HepG2 (cell line): Measurements from ENCODE around the gene SUN5. TPM values are rescaled to one million over a fixed set of nuclear protein-coding genes. Genes with fewer than 3 reads are reported as not detected.
A peak's percentile ranks its signal among the peaks of the same experiment; 100 is the strongest.

Experiments
- ATAC-seq: fragments of 200-7000 bp; cut with Tn5 transposase; 3 replicates; pipeline ENCODE4 v1.9.1; 2020; ENCODE audit warnings: mild to moderate bottlenecking, moderate library complexity
- BruUV-seq: library from RNA; stranded (reverse); fragments of 400-500 nt; replicated peaks from 2 replicates; lab custom pipeline; 2021; lab: Mats Ljungman, UMichigan
- CTCF ChIA-PET: fragments of 300-600 bp; formaldehyde crosslinking; extraction: SDS; loops from one replicate; lab custom pipeline; 2021; ENCODE audit warnings: low total read pairs, inconsistent platforms, low intra/inter-chr PET ratio; lab: Yijun Ruan, JAX
- POLR2A ChIA-PET: fragments of 350-600 bp; sonication (Branson Sonifier 250); formaldehyde crosslinking; loops from one replicate; lab custom pipeline; 2020; ENCODE audit warnings: antibody characterized with exemption, inconsistent platforms; lab: Yijun Ruan, JAX
- DNase-seq: peaks from one replicate; pipeline ENCODE4 v3.0.0-alpha.2; 2015; ENCODE audit warnings: low spot score
- FAIRE-seq: peaks from 3 replicates; lab custom pipeline; 2011; peaks lifted over from hg19 to GRCh38; lab: Jason Lieb, UNC
- H2AFZ ChIP-seq: one replicate; pipeline ENCODE4 v1.6.1; 2011; ENCODE audit warnings: low read length, inconsistent platforms
- H3K27ac ChIP-seq: fragments of 300-600 bp; 3 replicates; pipeline ENCODE4 v1.8.0; 2011; ENCODE audit warnings: mixed run types, mild to moderate bottlenecking, mixed read lengths, low read length, inconsistent platforms; ENCODE audit not compliant: insufficient read depth; ENCODE audit errors: extremely low read length
- H3K27me3 ChIP-seq, 2 experiments: fragments of 200-600 bp in 1 of 2; 2 replicates in 1 of 2; 3 replicates in 1 of 2; pipeline versions ENCODE4 v1.6.0 to v1.8.0; 2011; ENCODE audit warnings: low read length in 2 of 2, mild to moderate bottlenecking in 2 of 2, moderate library complexity in 2 of 2, inconsistent platforms in 1 of 2; ENCODE audit not compliant: insufficient read depth in 2 of 2, control insufficient read depth in 1 of 2
- H3K36me3 ChIP-seq, 2 experiments: fragments of 200-600 bp in 1 of 2; replicated peaks in 1 of 2; 2 replicates in 1 of 2; 3 replicates in 1 of 2; pipeline versions ENCODE4 v1.5.1 to v1.8.0; 2011; ENCODE audit warnings: low read length in 2 of 2, inconsistent platforms in 1 of 2; ENCODE audit not compliant: insufficient read depth in 2 of 2, control insufficient read depth in 1 of 2
- H3K4me1 ChIP-seq: 2 replicates; pipeline ENCODE4 v1.5.1; 2012; ENCODE audit warnings: low read length, inconsistent platforms; ENCODE audit not compliant: insufficient read depth
- H3K4me2 ChIP-seq: 2 replicates; pipeline ENCODE4 v1.6.0; 2011; ENCODE audit warnings: low read depth, low read length, inconsistent platforms
- H3K4me3 ChIP-seq, 3 experiments: fragments of 200-600 bp in 1 of 3; sonication (generic), shearing (Covaris generic) in 1 of 3; replicated peaks in 1 of 3; 2 replicates each; pipeline ENCODE4 v1.5.1; 2011 to 2016; ENCODE audit warnings: low read length in 3 of 3, inconsistent platforms in 2 of 3, low read depth in 2 of 3, mild to moderate bottlenecking in 2 of 3, control low read depth in 1 of 3, mixed read lengths in 1 of 3; ENCODE audit not compliant: insufficient read depth in 1 of 3
- H3K79me2 ChIP-seq: one replicate; pipeline ENCODE4 v1.6.1; 2011; ENCODE audit warnings: low read length, inconsistent platforms; ENCODE audit not compliant: insufficient read depth
- H3K9ac ChIP-seq: 2 replicates; pipeline ENCODE4 v1.6.0; 2011; ENCODE audit warnings: mild to moderate bottlenecking, low read depth, low read length, inconsistent platforms; ENCODE audit not compliant: insufficient read depth
- H3K9me3 ChIP-seq: 2 replicates; pipeline ENCODE4 v1.5.1; 2012; ENCODE audit warnings: mild to moderate bottlenecking, low read length
- H4K20me1 ChIP-seq: 2 replicates; pipeline ENCODE4 v1.6.0; 2011; ENCODE audit warnings: inconsistent platforms, mild to moderate bottlenecking, low read length, moderate library complexity; ENCODE audit not compliant: insufficient read depth
- ZNF431 ChIP-seq: sonication (generic); formaldehyde crosslinking; IDR thresholded peaks from 2 replicates; pipeline ENCODE4 v1.9.0; 2022; ENCODE audit warnings: missing genetic modification reagents, low read depth, mild to moderate bottlenecking, borderline replicate concordance
- WGBS: methylation state at CpG from one replicate; pipeline ENCODE4 v1.1.6; 2017; ENCODE audit warnings: low lambda C conversion rate; 5-methylcytosine and 5-hydroxymethylcytosine counted together
- in situ Hi-C: cut with HindIII; loops from 2 replicates; pipeline ENCODE4 v1.10.0; 2017; ENCODE audit warnings: low pct_unique_long_range_greater_than_20kb; ENCODE audit not compliant: extremely low pct_ligation_motif_present
- intact Hi-C: fragments of 100-400 bp; cut with micrococcal nuclease; formaldehyde crosslinking; loops from one replicate; pipeline ENCODE4 v1.10.0; 2022; ENCODE audit not compliant: unreplicated experiment
- polyA plus RNA-seq, 8 experiments: library from polyadenylated mRNA; depleted of rRNA in 3 of 8; stranded (reverse) in 7 of 8; unstranded in 1 of 8; fragments of >200 nt; fragmentation: Illumina TruSeq in 4 of 8; extraction: Trizol in 4 of 8; gene quantifications; 2 replicates each; pipeline versions ENCODE4 v1.2.1 to v1.2.3, GENCODE V29; 2011 to 2016; ENCODE audit warnings: low read depth in 4 of 8, missing spikeins in 1 of 8, mixed read lengths in 1 of 8; ENCODE audit not compliant: insufficient read depth in 1 of 8
- total RNA-seq, 5 experiments: library from RNA; depleted of rRNA; stranded (reverse); fragments of >200 nt; fragmentation: Illumina TruSeq; extraction: Trizol; gene quantifications; 2 replicates each; pipeline ENCODE4 v1.2.3, GENCODE V29; 2016; ENCODE audit warnings: low read depth in 1 of 5
- TF ChIP-seq, protein P1 (sequence below): sonication (generic); formaldehyde crosslinking; IDR thresholded peaks from 2 replicates; pipeline ENCODE4 v1.5.0; 2020; ENCODE audit warnings: mild to moderate bottlenecking, missing genetic modification reagents
- TF ChIP-seq, protein P2 (sequence below): sonication (generic); formaldehyde crosslinking; IDR thresholded peaks from 2 replicates; pipeline ENCODE4 v1.5.0; 2020; ENCODE audit warnings: mild to moderate bottlenecking, missing genetic modification reagents, moderate library complexity

Gene SUN5
- total and polyA plus RNA-seq, 2 of the 13 experiments (the other 11 are each of a cell fraction or from before 2014, with no cell fraction given): not detected

DNA sequence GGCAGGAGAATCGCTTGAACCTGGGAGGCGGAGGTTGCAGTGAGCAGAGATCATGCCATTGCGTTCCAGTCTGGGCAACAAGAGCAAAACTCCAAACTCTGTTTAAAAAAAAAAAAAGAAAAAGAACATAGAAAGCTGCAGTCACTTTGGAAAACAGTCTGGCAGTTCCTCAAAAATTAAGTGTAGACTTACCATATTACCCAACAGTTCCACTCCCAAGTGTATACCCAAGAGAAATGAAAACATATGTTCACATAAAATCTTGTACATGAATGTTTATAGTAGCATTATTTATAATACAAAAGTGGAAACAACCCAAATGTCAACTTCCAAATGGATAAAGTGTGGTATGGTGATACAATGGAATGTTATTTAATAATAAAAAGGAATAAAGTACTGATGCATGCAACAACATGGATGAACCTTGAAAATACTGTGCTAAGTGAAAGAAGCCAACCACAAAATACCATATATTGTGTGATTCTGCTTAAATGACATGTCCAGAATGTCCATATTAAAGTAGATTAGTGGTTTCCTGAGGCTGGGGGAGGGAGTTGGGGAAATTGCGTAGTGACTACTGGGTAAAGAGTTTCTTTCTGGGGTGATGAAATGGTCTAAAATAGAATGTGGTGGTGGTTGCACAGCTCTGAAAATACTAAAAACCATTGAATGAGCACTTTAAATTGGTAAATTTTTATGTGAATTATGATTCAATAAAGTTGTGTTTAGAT lies 62.9 kb downstream of the SUN5 start:
- no peaks in the 10 kb centered on the region for H4K20me1 ChIP-seq
- no peak overlapping the region for H3K4me2 ChIP-seq
- intact Hi-C loops: no loop called here
- H2AFZ ChIP-seq: no peak overlapping the region
- no TSS peak for BruUV-seq
- DNase-seq (no peak), ATAC-seq (no peak), FAIRE-seq (no peak)
- POLR2A ChIA-PET: no interaction called here
- H3K27me3 ChIP-seq: no peaks in the 10 kb centered on the region; a peak in 1 of 5 replicates
- H3K9me3 ChIP-seq: no peaks in the 10 kb centered on the region
- CTCF ChIA-PET: no interaction called here
- TF ChIP-seq, protein P1, sequence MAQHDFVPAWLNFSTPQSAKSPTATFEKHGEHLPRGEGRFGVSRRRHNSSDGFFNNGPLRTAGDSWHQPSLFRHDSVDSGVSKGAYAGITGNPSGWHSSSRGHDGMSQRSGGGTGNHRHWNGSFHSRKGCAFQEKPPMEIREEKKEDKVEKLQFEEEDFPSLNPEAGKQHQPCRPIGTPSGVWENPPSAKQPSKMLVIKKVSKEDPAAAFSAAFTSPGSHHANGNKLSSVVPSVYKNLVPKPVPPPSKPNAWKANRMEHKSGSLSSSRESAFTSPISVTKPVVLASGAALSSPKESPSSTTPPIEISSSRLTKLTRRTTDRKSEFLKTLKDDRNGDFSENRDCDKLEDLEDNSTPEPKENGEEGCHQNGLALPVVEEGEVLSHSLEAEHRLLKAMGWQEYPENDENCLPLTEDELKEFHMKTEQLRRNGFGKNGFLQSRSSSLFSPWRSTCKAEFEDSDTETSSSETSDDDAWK (CRISPR knock-in tag): no peak
- WGBS: 48% methylated on average over 4 of the region's 4 CpGs
- in situ Hi-C loops: no loop called here
- no peak overlapping the region for H3K27ac ChIP-seq
- H3K9ac ChIP-seq: no peak overlapping the region
- H3K79me2 ChIP-seq: no peaks in the 10 kb centered on the region
- no peak overlapping the region for H3K4me3 ChIP-seq
- H3K4me1 ChIP-seq: peaks cover 9% of the 10 kb centered on the region
- H3K36me3 ChIP-seq: no peaks in the 10 kb centered on the region

DNA sequence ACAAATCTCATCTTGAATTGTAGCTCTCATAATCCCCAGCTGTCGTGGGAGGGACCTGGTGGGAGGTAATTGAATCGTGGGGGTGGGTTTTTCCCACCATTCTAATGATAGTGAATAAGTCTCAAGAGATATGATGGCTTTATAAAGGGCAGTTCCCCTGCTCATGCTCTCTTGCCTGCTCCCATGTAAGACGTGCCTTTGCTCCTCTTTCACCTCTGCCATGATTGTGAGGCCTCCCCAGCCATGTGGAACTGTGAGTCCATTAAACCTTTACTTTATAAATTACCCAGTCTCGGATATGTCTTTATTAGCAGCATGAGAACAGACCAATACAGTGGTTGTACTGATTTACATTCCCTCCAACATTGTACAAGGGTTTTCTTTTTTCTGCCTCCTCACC lies 69.7 kb downstream of the SUN5 start:
- intact Hi-C loops (no loop called here), in situ Hi-C loops (no loop called here)
- H3K27me3 ChIP-seq: peaks cover 0 to 19% of the 10 kb centered on the region in 2 experiments; a peak in 3 of 5 replicates
- H3K4me3 ChIP-seq: no peak overlapping the region
- no peak overlapping the region for H3K4me2 ChIP-seq
- no peaks in the 10 kb centered on the region for H3K9me3 ChIP-seq
- ATAC-seq (no peak), DNase-seq (no peak), FAIRE-seq (no peak)
- 0 out of 2 replicates have a peak, but pooled peaks have one; percentile 69 for TF ChIP-seq ZNF431 (CRISPR knock-in tag)
- TF ChIP-seq, protein P2, sequence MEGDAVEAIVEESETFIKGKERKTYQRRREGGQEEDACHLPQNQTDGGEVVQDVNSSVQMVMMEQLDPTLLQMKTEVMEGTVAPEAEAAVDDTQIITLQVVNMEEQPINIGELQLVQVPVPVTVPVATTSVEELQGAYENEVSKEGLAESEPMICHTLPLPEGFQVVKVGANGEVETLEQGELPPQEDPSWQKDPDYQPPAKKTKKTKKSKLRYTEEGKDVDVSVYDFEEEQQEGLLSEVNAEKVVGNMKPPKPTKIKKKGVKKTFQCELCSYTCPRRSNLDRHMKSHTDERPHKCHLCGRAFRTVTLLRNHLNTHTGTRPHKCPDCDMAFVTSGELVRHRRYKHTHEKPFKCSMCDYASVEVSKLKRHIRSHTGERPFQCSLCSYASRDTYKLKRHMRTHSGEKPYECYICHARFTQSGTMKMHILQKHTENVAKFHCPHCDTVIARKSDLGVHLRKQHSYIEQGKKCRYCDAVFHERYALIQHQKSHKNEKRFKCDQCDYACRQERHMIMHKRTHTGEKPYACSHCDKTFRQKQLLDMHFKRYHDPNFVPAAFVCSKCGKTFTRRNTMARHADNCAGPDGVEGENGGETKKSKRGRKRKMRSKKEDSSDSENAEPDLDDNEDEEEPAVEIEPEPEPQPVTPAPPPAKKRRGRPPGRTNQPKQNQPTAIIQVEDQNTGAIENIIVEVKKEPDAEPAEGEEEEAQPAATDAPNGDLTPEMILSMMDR: no peak
- WGBS: 1% methylated on average over 4 of the region's 4 CpGs
- no TSS peak for BruUV-seq
- no peaks in the 10 kb centered on the region for H4K20me1 ChIP-seq
- H3K27ac ChIP-seq: no peak overlapping the region
- H2AFZ ChIP-seq: no peak overlapping the region
- H3K79me2 ChIP-seq: no peaks in the 10 kb centered on the region
- ChIA-PET CTCF (no interaction called here), POLR2A (no interaction called here)
- no peaks in the 10 kb centered on the region for H3K4me1 ChIP-seq
- no peak overlapping the region for H3K9ac ChIP-seq
- H3K36me3 ChIP-seq: no peaks in the 10 kb centered on the region

Other genes with a start within 250 kb of the SUN5 start
- gene DNMT3B, start 242.0 kb downstream of the SUN5 start, total RNA-seq (2016; rRNA removed; fragmentation: Illumina TruSeq; extraction: Trizol): 13.2 and 13.9 TPM in 2 replicates
- 3.8 and 4.5 TPM in 2 replicates for gene DNMT3B, start 242.0 kb downstream of the SUN5 start, polyA plus RNA-seq (2011; rRNA removed)
- gene MAPRE1, start 184.5 kb downstream of the SUN5 start, total RNA-seq (2016; rRNA removed; fragmentation: Illumina TruSeq; extraction: Trizol): 190 and 342 TPM in 2 replicates
- 62.1 and 76.0 TPM in 2 replicates for gene MAPRE1, start 184.5 kb downstream of the SUN5 start, polyA plus RNA-seq (2011; rRNA removed)
- gene EFCAB8, start 145.5 kb downstream of the SUN5 start, total RNA-seq (2016; rRNA removed; fragmentation: Illumina TruSeq; extraction: Trizol): 0.22 TPM in 1 of 2 replicates, not detected in the other
- gene EFCAB8, start 145.5 kb downstream of the SUN5 start, polyA plus RNA-seq (2011; rRNA removed): 0.15 TPM in 1 of 2 replicates, not detected in the other
- gene BPIFB2, start 3.3 kb upstream of the SUN5 start, total RNA-seq (2016; rRNA removed; fragmentation: Illumina TruSeq; extraction: Trizol): 27.4 and 54.5 TPM in 2 replicates
- gene BPIFB2, start 3.3 kb upstream of the SUN5 start, polyA plus RNA-seq (2011; rRNA removed): 902 and 1,439 TPM in 2 replicates
- 0.13 TPM in 1 of 2 replicates, not detected in the other for gene BPIFB6, start 27.2 kb upstream of the SUN5 start, total RNA-seq (2016; rRNA removed; fragmentation: Illumina TruSeq; extraction: Trizol)
- gene BPIFB6, start 27.2 kb upstream of the SUN5 start, polyA plus RNA-seq (2011; rRNA removed): 1.7 and 3.1 TPM in 2 replicates
- gene BPIFB3, start 49.5 kb upstream of the SUN5 start, total RNA-seq (2016; rRNA removed; fragmentation: Illumina TruSeq; extraction: Trizol): not detected in 2 replicates
- 0.09 TPM in 1 of 2 replicates, not detected in the other for gene BPIFB3, start 49.5 kb upstream of the SUN5 start, polyA plus RNA-seq (2011; rRNA removed)
- gene BPIFB4, start 75.2 kb upstream of the SUN5 start, total RNA-seq (2016; rRNA removed; fragmentation: Illumina TruSeq; extraction: Trizol): not detected in 2 replicates
- 0.09 and 0.13 TPM in 2 replicates for gene BPIFB4, start 75.2 kb upstream of the SUN5 start, polyA plus RNA-seq (2011; rRNA removed)
- gene BPIFA2, start 163.7 kb upstream of the SUN5 start, total RNA-seq (2016; rRNA removed; fragmentation: Illumina TruSeq; extraction: Trizol): not detected in 2 replicates
- gene BPIFA2, start 163.7 kb upstream of the SUN5 start, polyA plus RNA-seq (2011; rRNA removed): not detected in 2 replicates
- not detected in 2 replicates for gene BPIFA3, start 212.9 kb upstream of the SUN5 start, total RNA-seq (2016; rRNA removed; fragmentation: Illumina TruSeq; extraction: Trizol)
- not detected in 2 replicates for gene BPIFA3, start 212.9 kb upstream of the SUN5 start, polyA plus RNA-seq (2011; rRNA removed)
- not detected in 2 replicates for gene BPIFA1, start 231.6 kb upstream of the SUN5 start, total RNA-seq (2016; rRNA removed; fragmentation: Illumina TruSeq; extraction: Trizol)
- gene BPIFA1, start 231.6 kb upstream of the SUN5 start, polyA plus RNA-seq (2011; rRNA removed): not detected in 2 replicates